Smooth muscle cell (in vitro differentiated cells): ENCODE results near the gene GLT8D1. TPM values are rescaled to one million over a fixed set of nuclear protein-coding genes. Genes with fewer than 3 reads are reported as not detected.

Experiments used
- DNase-seq: peaks from one replicate; lab custom pipeline; 2025; ENCODE audit not compliant: unreplicated experiment; lab: John Stamatoyannopoulos, UW
- H2AFZ ChIP-seq: fragments of 200-600 bp; sonication (generic); 2 replicates; pipeline ENCODE4 v1.6.0; 2016; ENCODE audit warnings: antibody characterized with exemption, low read depth, mild to moderate bottlenecking
- H3F3A ChIP-seq: fragments of 200-600 bp; sonication (generic); 2 replicates; pipeline ENCODE4 v1.6.0; 2017; ENCODE audit warnings: antibody characterized with exemption, low read depth
- H3K27ac ChIP-seq: fragments of 200-600 bp; sonication (generic); 2 replicates; pipeline ENCODE4 v1.5.1; 2016; ENCODE audit warnings: low read depth, mild to moderate bottlenecking
- H3K27me3 ChIP-seq: fragments of 200-600 bp; sonication (generic); 2 replicates; pipeline ENCODE4 v1.6.1; 2016; ENCODE audit warnings: low read depth, mild to moderate bottlenecking
- H3K36me3 ChIP-seq: fragments of 200-600 bp; sonication (generic); 2 replicates; pipeline ENCODE4 v1.5.1; 2016; ENCODE audit warnings: low read depth
- H3K4me1 ChIP-seq: fragments of 200-600 bp; sonication (generic); 2 replicates; pipeline ENCODE4 v1.5.1; 2016; ENCODE audit warnings: low read depth
- H3K4me2 ChIP-seq: fragments of 200-600 bp; sonication (generic); 2 replicates; pipeline ENCODE4 v1.6.0; 2016; ENCODE audit warnings: mild to moderate bottlenecking
- H3K4me3 ChIP-seq: fragments of 200-600 bp; sonication (generic); 2 replicates; pipeline ENCODE4 v1.5.1; 2016; ENCODE audit warnings: mild to moderate bottlenecking
- H3K79me2 ChIP-seq: fragments of 200-600 bp; sonication (generic); 2 replicates; pipeline ENCODE4 v1.6.0; 2016; ENCODE audit warnings: low read depth, mild to moderate bottlenecking
- H3K9ac ChIP-seq: fragments of 200-600 bp; sonication (generic); 2 replicates; pipeline ENCODE4 v1.6.0; 2016; ENCODE audit warnings: low read depth
- H3K9me3 ChIP-seq: fragments of 200-600 bp; sonication (generic); replicated peaks from 2 replicates; pipeline ENCODE4 v1.5.1; 2016; ENCODE audit warnings: low read depth
- H4K20me1 ChIP-seq: fragments of 200-600 bp; sonication (generic); 2 replicates; pipeline ENCODE4 v1.6.0; 2016; ENCODE audit warnings: low read depth
- WGBS: methylation state at CpG from one replicate; pipeline ENCODE4 v1.1.7; 2016; ENCODE audit warnings: low lambda C conversion rate; 5-methylcytosine and 5-hydroxymethylcytosine counted together
- polyA plus RNA-seq: library from polyadenylated mRNA; unstranded; fragments of >200 nt; fragmentation: Nextera tagmentation; extraction: Ambion mirVana; gene quantifications from 2 replicates; pipeline ENCODE4 v1.2.1, GENCODE V29; 2016
- total RNA-seq: library from RNA; depleted of rRNA; stranded (reverse); fragments of >200 nt; gene quantifications from 2 replicates; pipeline ENCODE4 v1.2.3, GENCODE V29; 2014
- TF ChIP-seq, protein P1 (sequence below): fragments of 200-600 bp; sonication (generic); IDR thresholded peaks from 2 replicates; pipeline ENCODE4 v1.5.1; 2017; ENCODE audit warnings: borderline replicate concordance, mild to moderate bottlenecking, antibody characterized with exemption; ENCODE audit not compliant: insufficient read depth, poor library complexity, severe bottlenecking

GLT8D1 gene
- total and polyA plus RNA-seq, 2 experiments from 2014 or later, result 110 to 126 TPM

DNA sequence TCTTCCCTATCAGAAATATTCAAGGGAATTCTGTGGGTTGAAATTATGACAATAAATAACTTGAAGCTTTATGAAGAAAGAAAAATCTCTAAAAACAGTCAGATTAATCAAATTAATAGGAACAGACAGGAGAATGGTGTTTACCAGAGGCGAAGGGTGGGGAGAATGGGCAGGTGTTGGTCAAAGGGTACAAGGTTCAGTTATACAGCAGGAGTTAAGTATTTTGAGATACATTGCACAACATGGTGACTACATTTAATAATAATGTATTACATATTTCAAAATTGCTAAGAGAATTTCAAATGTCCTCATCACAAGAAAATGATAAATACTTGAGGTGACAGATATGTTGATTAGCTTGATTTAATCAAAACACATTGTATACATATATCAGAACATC lies 18.9 kb upstream of the GLT8D1 start:
- WGBS, result 91% methylated on average over 1 of the region's 1 CpG
- no peak overlapping the region for H3K9ac ChIP-seq
- TF ChIP-seq, protein P1, sequence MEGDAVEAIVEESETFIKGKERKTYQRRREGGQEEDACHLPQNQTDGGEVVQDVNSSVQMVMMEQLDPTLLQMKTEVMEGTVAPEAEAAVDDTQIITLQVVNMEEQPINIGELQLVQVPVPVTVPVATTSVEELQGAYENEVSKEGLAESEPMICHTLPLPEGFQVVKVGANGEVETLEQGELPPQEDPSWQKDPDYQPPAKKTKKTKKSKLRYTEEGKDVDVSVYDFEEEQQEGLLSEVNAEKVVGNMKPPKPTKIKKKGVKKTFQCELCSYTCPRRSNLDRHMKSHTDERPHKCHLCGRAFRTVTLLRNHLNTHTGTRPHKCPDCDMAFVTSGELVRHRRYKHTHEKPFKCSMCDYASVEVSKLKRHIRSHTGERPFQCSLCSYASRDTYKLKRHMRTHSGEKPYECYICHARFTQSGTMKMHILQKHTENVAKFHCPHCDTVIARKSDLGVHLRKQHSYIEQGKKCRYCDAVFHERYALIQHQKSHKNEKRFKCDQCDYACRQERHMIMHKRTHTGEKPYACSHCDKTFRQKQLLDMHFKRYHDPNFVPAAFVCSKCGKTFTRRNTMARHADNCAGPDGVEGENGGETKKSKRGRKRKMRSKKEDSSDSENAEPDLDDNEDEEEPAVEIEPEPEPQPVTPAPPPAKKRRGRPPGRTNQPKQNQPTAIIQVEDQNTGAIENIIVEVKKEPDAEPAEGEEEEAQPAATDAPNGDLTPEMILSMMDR, result no peak
- peaks cover 5% of the 10 kb centered on the region for H3K9me3 ChIP-seq
- H3K4me2 ChIP-seq, result no peak overlapping the region
- no peaks in the 10 kb centered on the region for H3K27me3 ChIP-seq
- H3K27ac ChIP-seq, result no peak overlapping the region
- no peaks in the 10 kb centered on the region for H3K79me2 ChIP-seq
- no peak overlapping the region for H3K4me3 ChIP-seq
- no peaks in the 10 kb centered on the region for H3F3A ChIP-seq
- no peak for DNase-seq
- no peaks in the 10 kb centered on the region for H3K4me1 ChIP-seq
- peaks cover 5% of the 10 kb centered on the region for H3K36me3 ChIP-seq
- H4K20me1 ChIP-seq, result no peaks in the 10 kb centered on the region
- no peak overlapping the region for H2AFZ ChIP-seq

DNA sequence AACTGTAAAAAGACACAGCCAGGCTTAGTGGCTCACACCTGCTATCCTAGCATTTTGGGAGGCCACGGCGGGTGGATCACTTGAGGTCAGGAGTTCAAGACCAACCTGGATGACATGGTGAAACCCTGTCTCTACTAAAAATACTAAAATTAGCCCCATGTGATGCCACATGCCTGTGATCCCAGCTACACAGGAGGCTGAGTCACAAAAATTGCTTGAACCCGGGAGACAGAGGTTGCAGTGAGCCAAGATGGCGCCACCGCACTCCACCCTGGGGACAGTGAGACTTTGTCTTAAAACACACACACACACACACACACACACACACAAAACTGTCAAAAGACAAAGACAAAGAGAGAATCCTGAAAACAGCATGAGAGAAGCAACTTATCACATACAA lies 18.3 kb upstream of the GLT8D1 start:
- H3K36me3 ChIP-seq, result peaks cover 11% of the 10 kb centered on the region
- H3K79me2 ChIP-seq, result no peaks in the 10 kb centered on the region
- WGBS, result 100% methylated on average over 5 of the region's 5 CpGs
- no peak overlapping the region for H3K4me3 ChIP-seq
- H3K9me3 ChIP-seq, result peaks cover 2% of the 10 kb centered on the region
- H3K27me3 ChIP-seq, result no peaks in the 10 kb centered on the region
- TF ChIP-seq, protein P1, result no peak
- H2AFZ ChIP-seq, result no peak overlapping the region
- no peak overlapping the region for H3K4me2 ChIP-seq
- no peaks in the 10 kb centered on the region for H3F3A ChIP-seq
- no peak overlapping the region for H3K27ac ChIP-seq
- no peak for DNase-seq
- no peaks in the 10 kb centered on the region for H3K4me1 ChIP-seq
- no peak overlapping the region for H3K9ac ChIP-seq
- H4K20me1 ChIP-seq, result no peaks in the 10 kb centered on the region

DNA sequence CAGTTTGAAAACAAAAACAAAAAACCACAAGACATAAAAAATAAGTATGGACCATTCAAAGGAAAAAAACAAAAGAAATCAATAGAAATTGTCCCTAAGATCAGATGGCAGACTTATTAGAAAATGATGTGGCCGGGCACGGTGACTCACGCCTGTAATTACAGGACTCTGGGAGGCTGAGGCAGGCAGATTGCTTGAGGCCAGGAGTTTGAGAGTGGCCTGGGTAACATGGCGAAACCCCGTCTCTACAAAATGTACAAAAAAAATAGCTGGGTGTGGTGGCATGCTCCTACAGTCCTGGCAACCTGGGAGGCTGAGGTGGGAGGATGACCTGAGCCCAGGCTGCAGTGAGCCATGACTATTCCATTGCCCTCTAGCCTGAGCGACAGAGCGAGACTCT lies 16.9 kb upstream of the GLT8D1 start:
- no peaks in the 10 kb centered on the region for H3K9me3 ChIP-seq
- no peak overlapping the region for H3K9ac ChIP-seq
- no peaks in the 10 kb centered on the region for H3K27me3 ChIP-seq
- no peak overlapping the region for H3K4me3 ChIP-seq
- no peaks in the 10 kb centered on the region for H3K4me1 ChIP-seq
- DNase-seq, result no peak
- H2AFZ ChIP-seq, result no peak overlapping the region
- no peaks in the 10 kb centered on the region for H3K79me2 ChIP-seq
- no peaks in the 10 kb centered on the region for H4K20me1 ChIP-seq
- H3F3A ChIP-seq, result no peaks in the 10 kb centered on the region
- no peak overlapping the region for H3K4me2 ChIP-seq
- WGBS, result 93% methylated on average over 7 of the region's 7 CpGs
- peaks cover 12% of the 10 kb centered on the region for H3K36me3 ChIP-seq
- TF ChIP-seq, protein P1, result no peak
- H3K27ac ChIP-seq, result no peak overlapping the region

DNA sequence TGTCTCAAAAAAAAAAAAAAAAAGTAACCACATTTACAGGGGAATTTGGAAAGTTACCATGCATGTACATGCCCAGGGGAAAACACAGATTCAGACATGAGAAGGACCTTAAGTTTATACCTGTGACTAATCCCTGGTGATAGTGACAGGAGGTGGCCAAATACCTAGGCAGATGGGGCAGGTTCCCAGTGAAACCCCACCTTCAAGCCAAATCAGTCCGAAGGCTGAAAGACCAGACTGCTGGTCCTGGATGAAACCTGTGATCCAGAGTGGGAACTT lies 16.1 kb upstream of the GLT8D1 start:
- Histone ChIP-seq H3K4me2 (no peak overlapping the region), H3F3A (no peaks in the 10 kb centered on the region), H3K27ac (no peak overlapping the region), H3K9me3 (no peaks in the 10 kb centered on the region), H2AFZ (no peak overlapping the region), H4K20me1 (no peaks in the 10 kb centered on the region), H3K4me1 (no peaks in the 10 kb centered on the region), H3K9ac (no peak overlapping the region), H3K36me3 (peaks cover 12% of the 10 kb centered on the region), H3K4me3 (no peak overlapping the region), H3K27me3 (no peaks in the 10 kb centered on the region), H3K79me2 (no peaks in the 10 kb centered on the region)
- DNase-seq, result no peak
- TF ChIP-seq, protein P1, result no peak
- 100% methylated on average over 1 of the region's 1 CpG for WGBS
